Measurements from ENCODE around the gene SHISAL2A.
A peak's percentile ranks its signal among the peaks of the same experiment; 100 is the strongest.
"Not testable (repeated sequence)": the region's sequence is repeated elsewhere in the genome, so short reads cannot be mapped to it uniquely, and the experiment has no call there.

The SHISAL2A gene

DNA sequence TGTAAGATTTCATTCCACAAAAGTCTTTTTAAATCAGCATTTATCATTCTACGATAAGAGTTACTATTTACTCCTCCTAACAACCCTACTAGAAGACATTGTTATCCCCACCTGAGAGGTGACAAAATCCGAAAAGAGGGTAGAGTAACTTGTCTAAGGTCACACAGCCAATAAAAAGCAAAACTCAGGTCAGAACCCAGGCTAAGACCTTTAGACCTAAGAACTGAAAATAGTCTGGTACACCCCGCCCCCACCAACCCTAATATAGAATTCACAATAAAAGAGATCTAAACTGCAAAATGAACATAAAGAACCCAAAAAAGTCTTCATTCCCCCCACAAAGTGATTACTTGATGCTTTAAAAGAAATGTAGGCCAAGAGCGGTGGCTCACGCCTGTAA, 46.5 kb downstream of the SHISAL2A start:
- TF ChIP-seq, protein P1, sequence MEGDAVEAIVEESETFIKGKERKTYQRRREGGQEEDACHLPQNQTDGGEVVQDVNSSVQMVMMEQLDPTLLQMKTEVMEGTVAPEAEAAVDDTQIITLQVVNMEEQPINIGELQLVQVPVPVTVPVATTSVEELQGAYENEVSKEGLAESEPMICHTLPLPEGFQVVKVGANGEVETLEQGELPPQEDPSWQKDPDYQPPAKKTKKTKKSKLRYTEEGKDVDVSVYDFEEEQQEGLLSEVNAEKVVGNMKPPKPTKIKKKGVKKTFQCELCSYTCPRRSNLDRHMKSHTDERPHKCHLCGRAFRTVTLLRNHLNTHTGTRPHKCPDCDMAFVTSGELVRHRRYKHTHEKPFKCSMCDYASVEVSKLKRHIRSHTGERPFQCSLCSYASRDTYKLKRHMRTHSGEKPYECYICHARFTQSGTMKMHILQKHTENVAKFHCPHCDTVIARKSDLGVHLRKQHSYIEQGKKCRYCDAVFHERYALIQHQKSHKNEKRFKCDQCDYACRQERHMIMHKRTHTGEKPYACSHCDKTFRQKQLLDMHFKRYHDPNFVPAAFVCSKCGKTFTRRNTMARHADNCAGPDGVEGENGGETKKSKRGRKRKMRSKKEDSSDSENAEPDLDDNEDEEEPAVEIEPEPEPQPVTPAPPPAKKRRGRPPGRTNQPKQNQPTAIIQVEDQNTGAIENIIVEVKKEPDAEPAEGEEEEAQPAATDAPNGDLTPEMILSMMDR (IDR thresholded peaks at IDR 0.05), result no peak
- no peak for DNase-seq (ENCODE audit: low spot score)
- H3K27ac ChIP-seq, result no peak overlapping the region
- no peak overlapping the region for H3K4me3 ChIP-seq

DNA sequence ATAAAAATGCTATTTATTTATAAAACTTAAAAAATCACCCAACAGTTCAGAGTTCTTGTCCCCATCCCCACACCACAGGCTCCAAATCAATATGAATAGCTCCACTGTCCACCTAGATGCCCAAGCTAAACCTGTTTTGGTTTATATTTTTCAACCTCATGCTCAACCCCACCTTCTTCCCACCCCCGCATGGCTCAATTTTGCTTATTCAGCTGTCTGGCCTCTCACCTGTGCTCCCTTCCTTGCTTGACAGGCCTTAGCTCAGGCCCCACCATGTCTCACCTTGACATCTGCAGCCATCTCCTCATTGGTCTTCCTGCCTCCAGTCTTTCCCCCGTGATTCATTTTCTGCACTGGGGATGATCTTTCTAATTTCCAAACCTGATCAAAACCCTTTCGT, 47.4 kb downstream of the SHISAL2A start:
- TF ChIP-seq, protein P1 (IDR thresholded peaks at IDR 0.05), result no peak

DNA sequence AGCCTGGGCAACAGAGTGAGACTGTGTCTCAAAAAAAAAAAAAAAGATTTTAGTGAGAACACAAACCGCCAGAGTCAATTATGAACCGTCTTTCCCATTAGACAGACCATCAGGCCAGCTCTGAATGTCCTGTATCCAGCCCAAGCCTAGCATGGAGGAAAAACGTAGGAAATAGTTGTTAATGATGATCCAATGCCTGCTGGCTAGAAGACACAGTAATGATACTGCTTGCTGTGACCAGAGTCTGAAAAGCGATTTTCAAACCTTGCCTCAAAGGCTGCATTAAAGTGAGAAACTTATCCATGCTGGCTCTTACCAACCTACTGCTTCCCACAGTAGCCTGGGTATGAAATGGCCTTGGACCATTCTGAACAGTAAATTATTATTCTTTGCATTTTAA, 48.2 kb downstream of the SHISAL2A start:
- no peak overlapping the region for H3K27ac ChIP-seq
- no peak for DNase-seq (ENCODE audit: low spot score)
- TF ChIP-seq, protein P1 (IDR thresholded peaks at IDR 0.05), result no peak
- no peak overlapping the region for H3K4me3 ChIP-seq

More for the DNA sequence above, 47.4 kb downstream of the SHISAL2A start:
- DNase-seq (ENCODE audit: low spot score), result no peak
- no peak overlapping the region for H3K27ac ChIP-seq
- H3K4me3 ChIP-seq, result no peak overlapping the region

DNA sequence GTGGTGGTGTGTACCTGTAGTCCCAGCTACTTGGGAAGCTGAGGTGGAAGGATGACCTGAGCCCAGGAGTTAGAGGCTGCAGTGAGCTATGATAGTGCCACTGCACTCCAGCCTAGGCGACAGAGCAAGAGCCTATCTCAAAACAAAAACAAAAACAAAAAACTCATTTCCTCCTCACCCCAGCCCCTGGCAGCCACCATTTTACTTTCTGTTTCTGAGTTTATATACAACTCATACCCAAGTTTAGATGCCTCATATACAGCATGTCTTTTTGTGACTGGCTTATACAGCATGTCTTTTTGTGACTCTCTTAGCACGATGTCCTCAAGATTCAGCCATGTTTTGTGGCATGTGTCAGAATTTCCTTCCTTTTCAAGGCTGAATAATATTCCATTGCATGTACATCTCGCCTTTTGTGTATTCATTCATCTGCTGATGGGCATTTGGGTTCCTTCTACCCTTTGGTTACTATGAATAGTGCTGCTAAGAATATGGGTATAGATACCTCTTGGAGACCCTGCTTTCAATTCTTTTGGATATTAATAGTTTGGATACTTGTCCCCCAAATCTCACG, 50.5 kb downstream of the SHISAL2A start:
- TF ChIP-seq, protein P1 (IDR thresholded peaks at IDR 0.05), result no peak
- Histone ChIP-seq H3K27ac (no peak overlapping the region), H3K4me3 (no peak overlapping the region)
- DNase-seq (ENCODE audit: low spot score), result no peak

DNA sequence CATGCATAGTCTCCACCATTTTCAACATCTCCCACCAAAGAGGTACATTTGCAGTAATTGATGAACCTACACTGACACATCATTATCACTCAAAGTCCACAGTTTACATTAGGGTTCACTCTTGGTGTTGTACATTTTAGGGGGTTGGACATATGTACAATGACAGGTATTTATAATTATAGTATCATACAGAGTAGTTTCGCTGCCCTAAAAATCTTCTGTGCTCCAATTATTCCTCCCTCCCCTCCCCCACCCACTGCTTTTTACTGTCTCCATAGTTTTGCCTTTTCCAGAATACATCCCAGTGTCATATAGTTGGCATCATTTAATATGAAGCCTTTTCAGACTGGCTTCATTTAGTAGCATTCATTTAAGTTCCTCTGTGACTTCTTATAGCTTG, 51.6 kb downstream of the SHISAL2A start:
- no peak for DNase-seq (ENCODE audit: low spot score)
- TF ChIP-seq, protein P1 (IDR thresholded peaks at IDR 0.05), result no peak
- H3K4me3 ChIP-seq, result no peak overlapping the region
- no peak overlapping the region for H3K27ac ChIP-seq

DNA sequence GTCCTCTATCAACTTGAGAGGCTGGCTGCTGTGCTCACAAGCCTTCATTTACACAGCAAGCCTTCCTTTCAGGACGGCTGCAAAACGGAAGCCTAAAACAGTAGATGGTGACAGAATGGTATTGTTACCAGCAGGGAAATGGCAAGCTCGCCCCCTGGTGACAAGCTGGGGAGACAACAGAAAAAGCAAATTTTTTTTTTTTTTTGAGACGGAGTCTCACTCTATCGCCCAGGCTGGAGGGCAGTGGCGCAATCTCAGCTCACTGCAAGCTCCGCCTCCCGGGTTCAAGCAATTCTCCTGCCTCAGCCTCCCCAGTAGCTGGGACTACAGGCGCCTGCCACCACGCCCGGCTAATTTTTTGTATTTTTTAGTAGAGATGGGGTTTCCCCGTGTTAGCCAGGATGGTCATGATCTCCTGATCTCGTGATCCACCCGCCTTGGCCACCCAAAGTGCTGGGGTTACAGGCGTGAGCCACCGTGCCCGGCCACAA, 53.3 kb downstream of the SHISAL2A start:
- DNase-seq (ENCODE audit: low spot score); H3K27ac ChIP-seq; H3K4me3 ChIP-seq: not testable (repeated sequence)
- TF ChIP-seq, protein P1 (IDR thresholded peaks at IDR 0.05), result peak; percentile 40

DNA sequence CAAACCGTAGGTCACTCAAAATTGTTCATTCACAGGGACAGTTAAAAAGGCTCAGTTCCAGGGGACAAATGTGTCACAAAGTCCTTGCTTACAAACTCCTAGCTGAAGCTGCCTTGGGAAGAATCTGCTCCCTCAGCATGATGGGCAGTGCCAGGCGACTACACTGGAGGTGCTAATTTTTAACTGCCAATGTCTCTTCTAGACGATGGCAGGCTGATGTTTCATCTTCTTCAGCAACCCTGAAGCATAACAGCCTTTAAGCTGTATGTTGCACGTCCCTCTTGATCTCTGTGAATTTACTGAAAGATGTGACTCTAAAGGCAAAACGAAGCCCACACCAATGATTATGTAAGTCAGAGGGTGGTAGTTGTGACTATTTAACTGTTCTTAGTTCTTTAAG, 53.9 kb downstream of the SHISAL2A start:
- TF ChIP-seq, protein P1 (IDR thresholded peaks at IDR 0.05), result no peak
- no peak overlapping the region for H3K27ac ChIP-seq
- no peak overlapping the region for H3K4me3 ChIP-seq
- DNase-seq (ENCODE audit: low spot score), result no peak
